GM21423 (cell line): ENCODE data around the gene PCK2.

ENCODE experiments used
- ATAC-seq: cut with Tn5 transposase; IDR thresholded peaks from one replicate; pipeline ENCODE4 v1.9.1; 2021; ENCODE audit warnings: mild to moderate bottlenecking, moderate library complexity; ENCODE audit not compliant: unreplicated experiment

Gene PCK2

DNA sequence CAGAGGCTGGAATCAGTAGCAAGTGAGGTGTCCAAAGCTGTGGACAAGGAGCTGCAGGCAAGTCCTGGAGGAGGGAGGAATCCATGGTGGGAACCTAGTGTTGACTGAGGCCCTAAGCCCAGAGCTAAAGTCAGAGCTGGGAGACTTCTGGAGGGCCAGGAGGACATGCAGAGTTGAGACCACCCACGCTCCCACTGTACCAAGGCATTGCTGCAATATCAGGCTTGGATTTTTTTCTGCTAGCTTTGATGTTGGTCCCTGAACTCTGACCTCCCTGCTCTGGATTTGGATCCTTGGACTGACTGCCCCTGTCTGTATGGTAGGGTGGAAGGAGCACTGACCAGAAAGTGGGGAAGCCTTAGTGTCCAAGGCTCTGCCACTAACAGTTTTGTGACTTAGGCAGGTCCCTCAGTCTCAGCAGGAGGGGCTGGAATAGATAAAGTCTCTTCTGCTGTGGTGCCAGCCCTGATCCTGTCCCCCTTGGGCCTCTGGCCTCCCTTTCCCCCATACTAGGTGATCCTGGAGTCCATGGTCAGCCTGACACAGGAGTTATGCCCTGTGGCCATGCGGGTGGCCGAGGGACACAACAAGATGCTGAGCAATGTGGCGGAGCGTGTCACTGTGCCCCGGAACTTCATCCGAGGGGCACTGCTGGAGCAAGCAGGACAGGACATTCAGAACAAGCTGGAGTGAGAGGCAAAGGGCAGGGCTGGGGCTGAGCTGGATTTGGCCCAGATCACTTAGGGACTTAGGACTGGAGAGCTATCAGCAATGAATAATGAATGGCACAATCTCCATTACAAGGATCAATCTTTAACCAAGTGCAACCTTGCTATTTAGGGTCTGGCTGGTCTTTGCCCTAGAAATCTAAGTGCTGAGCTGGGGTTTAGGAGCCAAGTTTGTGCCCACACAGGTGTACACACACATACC is 32.9 kb upstream of the PCK2 start:
- ATAC-seq = no peak

DNA sequence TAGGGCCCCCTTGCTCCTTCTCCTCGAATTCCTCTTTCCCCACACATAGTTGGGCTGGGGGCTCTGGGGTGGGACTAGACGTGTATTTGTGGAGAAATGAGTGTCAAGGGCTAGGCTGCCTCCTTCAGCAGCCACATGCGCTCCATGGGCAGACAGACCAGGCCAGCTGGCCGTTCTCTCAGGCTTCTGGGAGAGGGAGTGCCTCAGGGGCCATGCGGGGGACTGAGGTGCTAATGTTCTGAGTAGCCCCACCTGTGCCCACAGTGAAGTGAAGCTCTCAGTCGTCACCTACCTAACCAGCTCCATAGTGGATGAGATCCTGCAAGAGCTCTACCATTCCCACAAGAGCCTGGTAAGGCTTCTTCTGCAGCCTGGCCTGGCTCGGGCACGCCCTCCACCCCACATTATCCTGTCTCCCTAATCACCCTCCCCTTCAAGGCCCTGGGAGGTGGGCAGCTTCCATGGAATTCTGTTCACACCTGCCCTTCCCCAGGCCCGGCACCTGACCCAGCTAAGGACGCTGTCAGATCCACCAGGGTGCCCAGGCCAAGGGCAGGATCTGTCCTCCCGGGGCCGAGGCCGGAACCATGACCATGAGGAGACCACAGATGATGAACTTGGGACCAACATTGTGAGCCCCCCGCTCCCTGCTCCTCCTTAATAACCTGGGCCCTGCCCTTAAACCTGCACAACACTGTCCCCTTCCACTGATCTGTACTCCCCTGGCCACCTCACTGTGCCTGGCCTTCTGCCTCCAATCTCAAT is 31.7 kb upstream of the PCK2 start:
- no peak for ATAC-seq

- ATAC-seq = no peak
These were observed 30.8 kb upstream of the PCK2 start for GRCh38 chr14:24063263-24063836.

GRCh38 chr14:24064091-24064795 is 29.9 kb upstream of the PCK2 start:
- no peak for ATAC-seq

- no peak for ATAC-seq
These were observed 29.3 kb upstream of the PCK2 start for GRCh38 chr14:24064856-24065255.

DNA sequence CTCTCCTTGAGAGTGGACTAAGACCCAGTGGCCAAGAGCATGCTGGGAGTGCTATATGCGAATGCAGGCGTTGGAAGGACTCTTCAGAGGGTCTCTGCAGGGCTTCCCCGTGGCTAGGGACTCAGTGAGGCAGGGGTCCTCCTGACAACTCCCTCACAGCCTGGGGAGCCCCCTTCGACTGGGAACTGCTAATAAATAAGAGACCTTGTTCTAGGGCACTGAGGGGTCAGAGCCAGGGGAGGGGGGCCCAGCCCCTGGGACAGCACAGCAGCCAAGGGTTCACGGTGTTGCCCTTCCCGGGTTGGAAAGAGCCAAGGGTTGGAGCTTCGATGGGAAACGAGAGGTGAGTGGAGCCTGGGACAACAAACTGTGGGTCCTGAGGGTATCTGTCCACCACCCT is 28.7 kb upstream of the PCK2 start:
- no peak for ATAC-seq

DNA sequence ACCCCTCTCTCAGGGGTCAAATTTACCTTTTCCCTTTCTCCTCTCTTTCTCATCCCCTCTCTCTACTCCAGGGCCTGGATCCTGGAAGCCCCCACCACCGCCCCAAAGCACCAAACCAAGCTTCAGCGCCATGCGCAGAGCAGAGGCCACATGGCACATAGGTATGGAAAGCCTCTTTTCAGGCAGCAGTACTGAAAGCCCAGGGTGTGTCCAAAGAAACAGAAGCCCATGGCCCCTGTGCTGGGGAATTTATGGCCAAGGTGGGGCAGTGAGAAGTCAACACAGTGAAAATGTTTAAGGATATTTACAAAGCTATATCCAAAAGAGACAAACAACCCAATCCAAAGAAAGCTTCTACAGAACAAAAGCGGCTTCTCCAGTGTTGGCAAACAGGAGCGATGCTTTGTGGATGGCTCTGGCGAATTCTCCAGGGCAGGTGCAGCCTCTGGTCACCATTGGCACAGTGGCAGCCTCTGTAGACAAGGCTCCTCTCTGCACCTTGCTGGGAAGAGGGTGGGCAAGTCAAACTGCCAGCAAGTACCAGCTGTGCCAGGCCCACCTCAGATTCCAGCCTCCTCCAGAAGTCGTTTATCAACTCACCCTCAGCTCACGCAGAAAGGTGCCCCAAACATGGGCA is 27.5 kb upstream of the PCK2 start:
- ATAC-seq = no peak

GRCh38 chr14:24067133-24068082 is 26.7 kb upstream of the PCK2 start:
- no peak for ATAC-seq

- no peak for ATAC-seq
These were observed 25.2 kb upstream of the PCK2 start for GRCh38 chr14:24068711-24069410.

GRCh38 chr14:24069411-24069735 is 24.7 kb upstream of the PCK2 start:
- ATAC-seq = no peak

- no peak for ATAC-seq
These were observed 23.6 kb upstream of the PCK2 start for GRCh38 chr14:24070285-24071143.

DNA sequence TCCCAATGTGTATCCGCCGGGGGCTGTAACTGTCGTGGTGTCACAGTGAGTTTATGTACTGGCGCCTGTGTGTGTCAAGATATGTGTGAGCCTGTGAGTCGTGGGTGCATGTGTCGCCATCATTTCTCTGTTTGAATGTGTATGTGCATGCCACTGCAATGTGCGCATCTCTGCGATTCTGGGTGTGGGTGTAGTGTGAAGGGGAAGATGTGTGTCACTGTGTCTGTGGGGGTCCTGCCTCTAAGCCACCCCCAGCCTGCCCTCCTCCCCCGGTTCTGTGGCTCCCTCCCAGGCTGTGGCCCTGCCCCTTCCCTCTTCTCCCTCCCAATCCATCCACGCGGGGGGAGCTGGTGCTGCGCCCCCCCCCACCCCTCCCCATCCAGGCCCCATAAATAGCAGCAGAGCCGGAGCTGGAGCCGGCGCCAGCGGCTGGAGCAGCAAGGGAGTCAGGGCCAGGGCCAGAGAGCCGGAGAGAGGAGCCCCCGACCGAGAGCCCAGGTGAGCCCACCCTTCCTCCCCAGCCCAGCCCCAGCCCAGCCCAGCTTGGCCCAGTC is 22.9 kb upstream of the PCK2 start, which contains the start of gene CPNE6:
Gene CPNE6, plus strand, starts transcription at position 419 of the 554 bp plus-strand sequence. CDS start 1,375 bp downstream, outside the sequence.
- ATAC-seq = no peak

DNA sequence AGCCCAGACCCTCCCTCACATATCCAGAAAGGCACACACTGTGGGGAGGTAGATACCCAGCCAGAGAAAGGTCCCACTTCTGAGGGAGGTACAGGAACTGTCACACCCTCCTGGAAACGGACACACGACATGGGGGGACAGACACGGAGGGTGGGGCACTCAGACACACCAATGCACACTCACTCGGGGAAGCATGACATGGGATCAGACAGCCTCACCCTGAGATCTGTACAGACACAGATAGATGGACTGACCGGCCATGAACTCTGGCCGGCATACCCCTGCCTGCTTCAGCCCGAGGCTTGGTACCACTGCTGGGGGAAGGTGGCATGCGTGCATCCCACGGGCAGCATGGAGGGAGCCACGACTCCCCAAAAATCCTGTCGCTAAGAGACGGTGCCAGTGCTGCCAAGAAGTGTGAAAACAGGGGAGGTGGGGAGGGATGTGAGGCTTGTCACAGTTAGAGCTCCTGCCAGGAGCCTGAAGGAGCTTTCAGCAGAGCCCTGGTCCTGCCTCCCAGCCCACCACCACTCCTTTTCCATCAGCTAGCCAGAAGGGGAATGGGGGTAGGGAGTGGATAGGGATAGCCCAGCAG is 22.2 kb upstream of the PCK2 start:
- ATAC-seq = no peak

GRCh38 chr14:24072436-24072835 is 21.7 kb upstream of the PCK2 start:
- ATAC-seq = no peak

- no peak for ATAC-seq
These were observed 20.9 kb upstream of the PCK2 start for GRCh38 chr14:24072881-24073877.
